Liver (tissue), 9 donors: ENCODE results near the gene ALB. TPM values are rescaled to one million over a fixed set of nuclear protein-coding genes. Genes with fewer than 3 reads are reported as not detected.

Experiments
- DNase-seq: peaks from one replicate; pipeline ENCODE4 v3.0.0-alpha.2; 2017; ENCODE audit warnings: low spot score
- H3K27ac ChIP-seq, 2 donors: one replicate each; pipeline ENCODE4 v1.7.0; 2013; ENCODE audit warnings: inconsistent platforms in 2 of 2, low read length in 2 of 2, control low read depth in 1 of 2, low read depth in 1 of 2, mild to moderate bottlenecking in 1 of 2
- H3K27me3 ChIP-seq, 4 donors: one replicate each; pipeline versions ENCODE4 v1.6.1 to v1.7.0; 2013; ENCODE audit warnings: low read length in 3 of 4, inconsistent platforms in 1 of 4, mild to moderate bottlenecking in 1 of 4, moderate library complexity in 1 of 4; ENCODE audit not compliant: control insufficient read depth in 4 of 4, insufficient read depth in 4 of 4
- H3K36me3 ChIP-seq, 4 donors: one replicate each; pipeline versions ENCODE4 v1.6.1 to v1.7.0; 2013; ENCODE audit warnings: low read length in 3 of 4, mild to moderate bottlenecking in 3 of 4, low read depth in 1 of 4, moderate library complexity in 1 of 4; ENCODE audit not compliant: control insufficient read depth in 4 of 4, insufficient read depth in 3 of 4
- H3K4me1 ChIP-seq, 4 donors: one replicate each; pipeline versions ENCODE4 v1.6.1 to v1.7.0; 2013; ENCODE audit warnings: low read length in 3 of 4, mild to moderate bottlenecking in 3 of 4, moderate library complexity in 1 of 4; ENCODE audit not compliant: control insufficient read depth in 4 of 4, insufficient read depth in 4 of 4
- H3K4me3 ChIP-seq, 3 donors: one replicate each; pipeline versions ENCODE4 v1.6.1 to v1.7.0; 2013; ENCODE audit warnings: low read length in 3 of 3, control low read depth in 1 of 3, low read depth in 1 of 3, mild to moderate bottlenecking in 1 of 3
- H3K9ac ChIP-seq, 2 donors: one replicate each; pipeline ENCODE4 v1.7.0; 2013; ENCODE audit warnings: low read length in 2 of 2, mild to moderate bottlenecking in 2 of 2, moderate library complexity in 2 of 2, control low read depth in 1 of 2, low read depth in 1 of 2
- H3K9me3 ChIP-seq, 4 donors: one replicate each; pipeline versions ENCODE4 v1.6.1 to v1.7.0; 2013; ENCODE audit warnings: low read length in 3 of 4; ENCODE audit not compliant: control insufficient read depth in 4 of 4
- ATF3 ChIP-seq: IDR thresholded peaks from 2 replicates; pipeline ENCODE4 v1.6.1; 2016; ENCODE audit warnings: antibody characterized with exemption
- CTCF ChIP-seq: fragments of 150-350 bp; IDR thresholded peaks from 2 replicates; pipeline ENCODE4 v1.5.1; 2017; ENCODE audit warnings: improper control_type of control experiment, low read depth, low read length; ENCODE audit not compliant: missing input control
- EGR1 ChIP-seq, 2 donors: IDR thresholded peaks; 2 replicates each; pipeline ENCODE4 v1.6.1; 2016 to 2018; ENCODE audit warnings: antibody characterized with exemption in 2 of 2, low read depth in 2 of 2
- FOXA1 ChIP-seq: IDR thresholded peaks from 2 replicates; pipeline ENCODE4 v1.6.1; 2016; ENCODE audit warnings: antibody characterized with exemption
- FOXA2 ChIP-seq: IDR thresholded peaks from 2 replicates; pipeline ENCODE4 v1.6.1; 2016; ENCODE audit warnings: antibody characterized with exemption
- GABPA ChIP-seq, 2 donors: IDR thresholded peaks in 1 of 2; conservative IDR thresholded peaks in 1 of 2; 2 replicates each; pipeline ENCODE4 v1.6.1; 2016; ENCODE audit warnings: antibody characterized with exemption in 2 of 2, mild to moderate bottlenecking in 1 of 2, moderate library complexity in 1 of 2
- HNF4A ChIP-seq, 2 donors: conservative IDR thresholded peaks; 2 replicates each; pipeline ENCODE4 v1.6.1; 2016; ENCODE audit warnings: antibody characterized with exemption in 2 of 2, mild to moderate bottlenecking in 2 of 2
- HNF4G ChIP-seq: IDR thresholded peaks from 2 replicates; pipeline ENCODE4 v1.6.1; 2016; ENCODE audit warnings: antibody characterized with exemption
- JUND ChIP-seq, 2 donors: IDR thresholded peaks; 2 replicates each; pipeline ENCODE4 v1.6.1; 2016; ENCODE audit warnings: antibody characterized with exemption in 2 of 2
- MAX ChIP-seq: IDR thresholded peaks from 2 replicates; pipeline ENCODE4 v1.6.1; 2016; ENCODE audit warnings: antibody characterized with exemption
- NR2F2 ChIP-seq: IDR thresholded peaks from 2 replicates; pipeline ENCODE4 v1.6.1; 2016; ENCODE audit warnings: antibody characterized with exemption
- RAD21 ChIP-seq, 2 donors: IDR thresholded peaks; 2 replicates each; pipeline ENCODE4 v1.6.1; 2016; ENCODE audit warnings: antibody characterized with exemption in 2 of 2, mild to moderate bottlenecking in 2 of 2
- REST ChIP-seq: IDR thresholded peaks from 2 replicates; pipeline ENCODE4 v1.6.1; 2016; ENCODE audit warnings: antibody characterized with exemption, mild to moderate bottlenecking
- RXRA ChIP-seq, 2 donors: IDR thresholded peaks; 2 replicates each; pipeline ENCODE4 v1.6.1; 2017 to 2018; ENCODE audit warnings: antibody characterized with exemption in 2 of 2, mild to moderate bottlenecking in 1 of 2
- SP1 ChIP-seq: IDR thresholded peaks from 2 replicates; pipeline ENCODE4 v1.6.1; 2018; ENCODE audit warnings: antibody characterized with exemption, mild to moderate bottlenecking
- TAF1 ChIP-seq: conservative IDR thresholded peaks from 2 replicates; pipeline ENCODE4 v1.6.1; 2016; ENCODE audit warnings: antibody characterized with exemption, mild to moderate bottlenecking
- YY1 ChIP-seq: IDR thresholded peaks from 2 replicates; pipeline ENCODE4 v1.6.1; 2016; ENCODE audit warnings: antibody characterized with exemption, mild to moderate bottlenecking
- ZBTB33 ChIP-seq: IDR thresholded peaks from 2 replicates; pipeline ENCODE4 v1.6.1; 2016; ENCODE audit warnings: antibody characterized with exemption
- WGBS: extraction: QIAGEN DNeasy Blood & Tissue Kit; methylation state at CpG from one replicate; pipeline ENCODE4 v1.1.7; 2013; 5-methylcytosine and 5-hydroxymethylcytosine counted together
- polyA plus RNA-seq, 2 donors: library from polyadenylated mRNA; stranded (reverse) in 1 of 2; unstranded in 1 of 2; fragments of 200-250 nt in 1 of 2; fragments of >200 nt in 1 of 2; fragmentation: Nextera tagmentation in 1 of 2; extraction: Ambion mirVana in 1 of 2; gene quantifications; one replicate each; pipeline versions ENCODE4 v1.2.1 to v1.2.3, GENCODE V29; 2013 to 2015
- total RNA-seq, 2 donors: library from RNA; depleted of rRNA; stranded (reverse); fragments of >200 nt; gene quantifications; one replicate each; pipeline ENCODE4 v1.2.3, GENCODE V29; 2014
- donor health status: healthy.
- donor health status: healthy.
- donor health status: healthy.
- donor health status: healthy.
- donor health status: healthy.

Gene ALB
- total and polyA plus RNA-seq, 4 donors = 33,161 to 59,987 (median 35,513) TPM

- Histone ChIP-seq H3K9me3 (no peaks in the 10 kb centered on the region), H3K4me1 (peaks cover 0 to 37% (median 18%) of the 10 kb centered on the region in 4 donors), H3K4me3 (peak overlapping the region in 2 of 3 donors; percentile 24 to 70), H3K27ac (peak overlapping the region; percentile 48 to 62), H3K9ac (peak overlapping the region; percentile 3 to 95), H3K27me3 (no peaks in the 10 kb centered on the region), H3K36me3 (peaks cover 2 to 59% (median 31%) of the 10 kb centered on the region in 4 donors)
- TF ChIP-seq HNF4G (no peak), EGR1 (IDR thresholded peaks at IDR 0.05; ENCODE audit: low read depth in 2 of 2) (peak in 1 of 2 donors; percentile 26), JUND (IDR thresholded peaks at IDR 0.05) (peak; percentile 4 to 23), HNF4A (conservative IDR thresholded peaks at IDR 0.05) (peak in 1 of 2 donors; percentile 14), REST (no peak)
- DNase-seq = no peak
- 30% methylated on average over 6 of the region's 6 CpGs for WGBS
Observed at GRCh38 chr4:73409012-73409862, 5.2 kb downstream of the ALB start.

- WGBS = 26% methylated on average over 8 of the region's 8 CpGs
- peaks cover 0 to 37% (median 18%) of the 10 kb centered on the region in 4 donors for H3K4me1 ChIP-seq
- peak overlapping the region in 2 of 3 donors; percentile 24 to 70 for H3K4me3 ChIP-seq
- H3K9ac ChIP-seq = peak overlapping the region; percentile 27 to 95
- peak overlapping the region; percentile 48 to 62 for H3K27ac ChIP-seq
- DNase-seq = no peak
- TF ChIP-seq SP1 (no peak), JUND (IDR thresholded peaks at IDR 0.05) (peak; percentile 1 to 48), NR2F2 (no peak), FOXA1 (no peak), YY1 (no peak), HNF4G (no peak), RXRA (IDR thresholded peaks at IDR 0.05) (no peak), TAF1 (peak; percentile 21), ATF3 (no peak), RAD21 (IDR thresholded peaks at IDR 0.05) (no peak), CTCF (no peak), HNF4A (conservative IDR thresholded peaks at IDR 0.05) (no peak), MAX (no peak), FOXA2 (no peak), REST (no peak), ZBTB33 (no peak), EGR1 (IDR thresholded peaks at IDR 0.05; ENCODE audit: low read depth in 2 of 2) (peak in 1 of 2 donors; percentile 9), GABPA (IDR thresholded peaks at IDR 0.05 in 1 of 2, conservative IDR thresholded peaks at IDR 0.05 in 1 of 2) (no peak)
- no peaks in the 10 kb centered on the region for H3K27me3 ChIP-seq
- H3K36me3 ChIP-seq = peaks cover 2 to 63% (median 34%) of the 10 kb centered on the region in 4 donors
- no peaks in the 10 kb centered on the region for H3K9me3 ChIP-seq
Observed at GRCh38 chr4:73409978-73410548, 6.0 kb downstream of the ALB start.
